Measurements from ENCODE around the gene CALML6. TPM values are rescaled to one million over a fixed set of nuclear protein-coding genes. Genes with fewer than 3 reads are reported as not detected.

CALML6 gene
- total and polyA plus RNA-seq, 10 of the 15 experiments (the other 5 are each of a cell fraction or from before 2014, with no cell fraction given): 0.07 to 1.3 (median 0.21) TPM; not detected in 5

DNA sequence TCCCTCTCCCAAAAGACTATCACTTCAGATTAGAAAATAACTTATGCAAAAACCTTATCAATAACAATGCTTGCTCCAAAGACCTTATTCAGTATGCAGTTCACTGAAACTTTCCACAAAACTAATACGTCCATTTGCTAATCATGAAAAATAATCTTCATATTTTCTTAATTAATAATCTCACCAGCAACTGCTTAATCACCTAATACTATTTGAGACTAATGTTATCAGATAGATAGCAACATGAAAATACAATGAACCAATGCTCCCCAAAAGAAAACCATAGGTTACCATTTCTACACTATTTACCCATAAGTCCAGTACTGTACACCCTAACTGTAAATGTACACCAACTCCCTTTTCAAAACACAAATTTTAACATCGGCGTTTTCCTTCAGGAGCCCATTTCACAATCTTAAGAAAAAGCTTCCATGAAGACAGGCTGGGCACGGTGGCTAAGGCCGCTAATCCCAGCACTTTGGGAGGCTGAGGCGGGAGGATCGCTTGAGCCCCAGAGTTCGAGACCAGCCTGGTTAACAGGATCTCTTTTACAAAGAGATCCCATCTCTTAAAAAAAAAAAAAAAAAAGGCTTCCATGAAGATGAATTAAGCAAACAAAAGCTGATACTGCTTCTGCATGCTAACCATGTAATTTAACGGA lies 25.8 kb upstream of the CALML6 start (continued):
- TF ChIP-seq, protein P1, sequence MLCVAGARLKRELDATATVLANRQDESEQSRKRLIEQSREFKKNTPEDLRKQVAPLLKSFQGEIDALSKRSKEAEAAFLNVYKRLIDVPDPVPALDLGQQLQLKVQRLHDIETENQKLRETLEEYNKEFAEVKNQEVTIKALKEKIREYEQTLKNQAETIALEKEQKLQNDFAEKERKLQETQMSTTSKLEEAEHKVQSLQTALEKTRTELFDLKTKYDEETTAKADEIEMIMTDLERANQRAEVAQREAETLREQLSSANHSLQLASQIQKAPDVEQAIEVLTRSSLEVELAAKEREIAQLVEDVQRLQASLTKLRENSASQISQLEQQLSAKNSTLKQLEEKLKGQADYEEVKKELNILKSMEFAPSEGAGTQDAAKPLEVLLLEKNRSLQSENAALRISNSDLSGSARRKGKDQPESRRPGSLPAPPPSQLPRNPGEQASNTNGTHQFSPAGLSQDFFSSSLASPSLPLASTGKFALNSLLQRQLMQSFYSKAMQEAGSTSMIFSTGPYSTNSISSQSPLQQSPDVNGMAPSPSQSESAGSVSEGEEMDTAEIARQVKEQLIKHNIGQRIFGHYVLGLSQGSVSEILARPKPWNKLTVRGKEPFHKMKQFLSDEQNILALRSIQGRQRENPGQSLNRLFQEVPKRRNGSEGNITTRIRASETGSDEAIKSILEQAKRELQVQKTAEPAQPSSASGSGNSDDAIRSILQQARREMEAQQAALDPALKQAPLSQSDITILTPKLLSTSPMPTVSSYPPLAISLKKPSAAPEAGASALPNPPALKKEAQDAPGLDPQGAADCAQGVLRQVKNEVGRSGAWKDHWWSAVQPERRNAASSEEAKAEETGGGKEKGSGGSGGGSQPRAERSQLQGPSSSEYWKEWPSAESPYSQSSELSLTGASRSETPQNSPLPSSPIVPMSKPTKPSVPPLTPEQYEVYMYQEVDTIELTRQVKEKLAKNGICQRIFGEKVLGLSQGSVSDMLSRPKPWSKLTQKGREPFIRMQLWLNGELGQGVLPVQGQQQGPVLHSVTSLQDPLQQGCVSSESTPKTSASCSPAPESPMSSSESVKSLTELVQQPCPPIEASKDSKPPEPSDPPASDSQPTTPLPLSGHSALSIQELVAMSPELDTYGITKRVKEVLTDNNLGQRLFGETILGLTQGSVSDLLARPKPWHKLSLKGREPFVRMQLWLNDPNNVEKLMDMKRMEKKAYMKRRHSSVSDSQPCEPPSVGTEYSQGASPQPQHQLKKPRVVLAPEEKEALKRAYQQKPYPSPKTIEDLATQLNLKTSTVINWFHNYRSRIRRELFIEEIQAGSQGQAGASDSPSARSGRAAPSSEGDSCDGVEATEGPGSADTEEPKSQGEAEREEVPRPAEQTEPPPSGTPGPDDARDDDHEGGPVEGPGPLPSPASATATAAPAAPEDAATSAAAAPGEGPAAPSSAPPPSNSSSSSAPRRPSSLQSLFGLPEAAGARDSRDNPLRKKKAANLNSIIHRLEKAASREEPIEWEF (IDR thresholded peaks at IDR 0.05; ENCODE audit: insufficient replicate concordance, low read depth, low read length): no peak
- TF ChIP-seq SP1 (IDR thresholded peaks at IDR 0.05; ENCODE audit: low read depth, low read length) (no peak), TBL1XR1 (IDR thresholded peaks at IDR 0.05; ENCODE audit: low read depth, low read length) (no peak), BCL11A (IDR thresholded peaks at IDR 0.05; ENCODE audit: low read depth, low read length) (no peak), RAD21 (IDR thresholded peaks at IDR 0.05; ENCODE audit: insufficient read depth, low read depth, low read length) (no peak), TCF3 (IDR thresholded peaks at IDR 0.05; ENCODE audit: borderline replicate concordance, insufficient read depth, low read depth, low read length) (no peak), TARDBP (IDR thresholded peaks at IDR 0.05; ENCODE audit: borderline replicate concordance) (no peak), SUPT20H (IDR thresholded peaks at IDR 0.05; ENCODE audit: borderline replicate concordance, control insufficient read depth, low read depth, low read length) (no peak), ZNF207 (IDR thresholded peaks at IDR 0.05; ENCODE audit: borderline replicate concordance) (no peak)

Data from GM12878 (cell line).